22Rv1 (cell line): ENCODE data around the gene GARNL3.

Experiments
- ZFX ChIP-seq: fragments of 450-650 bp; IDR thresholded peaks from 2 replicates; pipeline ENCODE4 v1.6.1; 2017; ENCODE audit warnings: antibody characterized with exemption, borderline replicate concordance
- TF ChIP-seq, protein P1 (sequence below): fragments of 450-650 bp; IDR thresholded peaks from 2 replicates; pipeline ENCODE4 v1.5.1; 2017; ENCODE audit warnings: mild to moderate bottlenecking

DNA sequence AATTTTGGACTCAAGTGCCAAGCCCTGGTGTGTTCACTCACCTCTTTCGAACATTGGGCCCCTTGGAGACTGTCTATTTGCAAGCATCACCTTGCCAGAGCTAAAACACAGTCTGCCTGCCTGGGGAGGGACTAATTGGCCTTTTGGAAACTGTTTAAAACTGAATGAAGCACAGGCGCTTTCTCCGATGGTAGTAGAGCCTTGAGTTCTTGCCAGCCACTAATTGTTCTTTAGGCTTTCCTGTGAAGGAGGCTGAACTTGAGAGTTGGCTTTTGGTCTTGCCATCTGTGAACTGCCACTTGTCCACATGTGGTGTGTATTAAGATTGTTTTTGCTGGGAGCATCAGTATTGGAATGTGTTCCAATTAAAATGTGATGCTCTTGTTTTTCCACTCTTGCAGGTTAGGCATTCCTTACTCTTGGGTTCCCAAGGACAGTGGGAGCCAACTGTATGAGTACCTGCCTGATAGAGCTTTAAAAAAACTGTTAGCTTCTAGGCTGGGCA is 26.0 kb downstream of the GARNL3 start:
- TF ChIP-seq, protein P1, sequence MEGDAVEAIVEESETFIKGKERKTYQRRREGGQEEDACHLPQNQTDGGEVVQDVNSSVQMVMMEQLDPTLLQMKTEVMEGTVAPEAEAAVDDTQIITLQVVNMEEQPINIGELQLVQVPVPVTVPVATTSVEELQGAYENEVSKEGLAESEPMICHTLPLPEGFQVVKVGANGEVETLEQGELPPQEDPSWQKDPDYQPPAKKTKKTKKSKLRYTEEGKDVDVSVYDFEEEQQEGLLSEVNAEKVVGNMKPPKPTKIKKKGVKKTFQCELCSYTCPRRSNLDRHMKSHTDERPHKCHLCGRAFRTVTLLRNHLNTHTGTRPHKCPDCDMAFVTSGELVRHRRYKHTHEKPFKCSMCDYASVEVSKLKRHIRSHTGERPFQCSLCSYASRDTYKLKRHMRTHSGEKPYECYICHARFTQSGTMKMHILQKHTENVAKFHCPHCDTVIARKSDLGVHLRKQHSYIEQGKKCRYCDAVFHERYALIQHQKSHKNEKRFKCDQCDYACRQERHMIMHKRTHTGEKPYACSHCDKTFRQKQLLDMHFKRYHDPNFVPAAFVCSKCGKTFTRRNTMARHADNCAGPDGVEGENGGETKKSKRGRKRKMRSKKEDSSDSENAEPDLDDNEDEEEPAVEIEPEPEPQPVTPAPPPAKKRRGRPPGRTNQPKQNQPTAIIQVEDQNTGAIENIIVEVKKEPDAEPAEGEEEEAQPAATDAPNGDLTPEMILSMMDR: no peak
- TF ChIP-seq ZFX: no peak
